H1 (cell line): ENCODE results near the gene CRTC3.

ENCODE experiments used
- ATF3 ChIP-seq: IDR thresholded peaks from 2 replicates; pipeline ENCODE4 v1.6.1; 2011; ENCODE audit warnings: low read depth, mild to moderate bottlenecking, low read length; ENCODE audit not compliant: insufficient read depth
- CBX8 ChIP-seq: fragments of 300-800, 300-1000 bp; sonication (generic); IDR thresholded peaks from 2 replicates; pipeline ENCODE4 v1.7.1; 2016; ENCODE audit warnings: low read depth, low read length, borderline replicate concordance
- CHD2 ChIP-seq: IDR thresholded peaks from 2 replicates; pipeline ENCODE4 v1.6.1; 2012; ENCODE audit warnings: low read length, improper control_type of control experiment
- CTCF ChIP-seq, 3 experiments: IDR thresholded peaks; 1 replicate in 2 of 3; 2 replicates in 1 of 3; pipeline versions ENCODE4 v1.5.1 to v1.6.1; 2011; ENCODE audit warnings: low read length in 3 of 3, mild to moderate bottlenecking in 3 of 3, inconsistent platforms in 2 of 3, low read depth in 1 of 3, moderate library complexity in 1 of 3; ENCODE audit not compliant: insufficient read depth in 1 of 3; ENCODE audit errors: control extremely low read depth in 1 of 3
- EGR1 ChIP-seq: IDR thresholded peaks from 2 replicates; pipeline ENCODE4 v1.6.1; 2011; ENCODE audit warnings: low read depth, low read length, borderline replicate concordance
- EZH2 ChIP-seq: fragments of 200-600 bp; sonication (generic); IDR thresholded peaks from 2 replicates; pipeline ENCODE4 v1.7.1; 2012; ENCODE audit warnings: low read depth, mild to moderate bottlenecking, moderate library complexity, low read length, inconsistent platforms; ENCODE audit not compliant: severe bottlenecking
- GABPA ChIP-seq: IDR thresholded peaks from 2 replicates; pipeline ENCODE4 v1.6.1; 2011; ENCODE audit warnings: mild to moderate bottlenecking, low read length, moderate library complexity, borderline replicate concordance; ENCODE audit not compliant: insufficient read depth
- GTF2F1 ChIP-seq: IDR thresholded peaks from 2 replicates; pipeline ENCODE4 v1.6.1; 2012; ENCODE audit warnings: low read depth, low read length, improper control_type of control experiment, borderline replicate concordance
- HDAC2 ChIP-seq, 2 experiments: fragments of 300-600 bp in 1 of 2; sonication (generic) in 1 of 2; IDR thresholded peaks; 2 replicates each; pipeline ENCODE4 v1.6.1; 2011 to 2012; ENCODE audit warnings: low read depth in 2 of 2, low read length in 2 of 2, mild to moderate bottlenecking in 2 of 2, moderate library complexity in 2 of 2, borderline replicate concordance in 1 of 2, inconsistent platforms in 1 of 2
- POLR2A ChIP-seq, 2 experiments: IDR thresholded peaks; 1 replicate in 1 of 2; 2 replicates in 1 of 2; pipeline ENCODE4 v1.6.1; 2011; ENCODE audit warnings: low read depth in 2 of 2, low read length in 2 of 2, mild to moderate bottlenecking in 2 of 2; ENCODE audit errors: control extremely low read depth in 1 of 2
- POLR2AphosphoS5 ChIP-seq: IDR thresholded peaks from 2 replicates; pipeline ENCODE4 v1.6.1; 2011; ENCODE audit warnings: low read depth, low read length
- SIN3A ChIP-seq, 2 experiments: IDR thresholded peaks in 1 of 2; conservative IDR thresholded peaks in 1 of 2; 2 replicates each; pipeline ENCODE4 v1.6.1; 2011 to 2012; ENCODE audit warnings: low read length in 2 of 2, improper control_type of control experiment in 1 of 2, low read depth in 1 of 2, mild to moderate bottlenecking in 1 of 2
- USF2 ChIP-seq: IDR thresholded peaks from 2 replicates; pipeline ENCODE4 v1.6.1; 2011; ENCODE audit warnings: low read length, improper control_type of control experiment
- YY1 ChIP-seq: IDR thresholded peaks from 2 replicates; pipeline ENCODE4 v1.6.1; 2011; ENCODE audit warnings: low read depth, mild to moderate bottlenecking, low read length

GRCh38 chr15:90552162-90552928, 22.6 kb downstream of the CRTC3 start:
- TF ChIP-seq EZH2 = no peak
- no peak for TF ChIP-seq POLR2AphosphoS5
- TF ChIP-seq GABPA = no peak
- no peak for TF ChIP-seq CTCF (IDR thresholded peaks at IDR 0.05; ENCODE audit: control extremely low read depth in 1 of 3, insufficient read depth in 1 of 3, low read depth in 1 of 3, low read length in 3 of 3)
- TF ChIP-seq POLR2A (IDR thresholded peaks at IDR 0.05; ENCODE audit: control extremely low read depth in 1 of 2, low read depth in 2 of 2, low read length in 2 of 2) = no peak
- TF ChIP-seq YY1 = no peak
- no peak for TF ChIP-seq ATF3
- no peak for TF ChIP-seq HDAC2 (IDR thresholded peaks at IDR 0.05; ENCODE audit: borderline replicate concordance in 1 of 2, low read depth in 2 of 2, low read length in 2 of 2)
- TF ChIP-seq USF2 = no peak
- TF ChIP-seq SIN3A (conservative IDR thresholded peaks at IDR 0.05 in 1 of 2, IDR thresholded peaks at IDR 0.05 in 1 of 2; ENCODE audit: low read depth in 1 of 2, low read length in 2 of 2) = no peak
- TF ChIP-seq CHD2 = no peak
- no peak for TF ChIP-seq EGR1
- no peak for TF ChIP-seq GTF2F1
- TF ChIP-seq CBX8 = no peak
